Measurements from ENCODE around the gene TMCO4. TPM values are rescaled to one million over a fixed set of nuclear protein-coding genes. Genes with fewer than 3 reads are reported as not detected.

TMCO4 gene
- total RNA-seq, 1 experiment from 2014 or later = 19.7 TPM

DNA sequence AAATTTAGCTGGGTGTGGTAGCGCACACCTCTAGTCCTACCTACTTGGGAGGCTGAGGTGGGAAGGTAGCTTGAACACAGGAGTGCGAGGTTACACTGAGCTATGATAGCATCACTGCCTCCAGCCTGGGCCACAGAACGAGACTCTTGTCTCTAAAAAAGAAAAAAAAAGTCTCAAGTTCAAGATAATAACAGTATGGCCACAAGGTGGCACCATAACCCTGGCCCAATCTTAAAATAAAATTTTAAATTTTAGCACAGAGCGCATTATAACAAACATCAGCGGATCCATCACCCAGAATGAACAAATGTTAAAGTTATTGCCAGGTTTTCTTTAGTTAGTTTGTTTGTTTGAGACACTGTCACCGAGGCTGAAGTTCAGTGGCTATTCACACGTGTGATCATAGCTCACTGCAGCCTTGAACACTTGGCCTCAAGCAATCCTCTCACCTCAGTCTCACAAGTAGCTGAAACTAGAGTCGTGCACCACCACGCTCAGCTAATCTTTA, 137.9 kb downstream of the TMCO4 start:
- CTCF ChIA-PET = interaction anchor here (0.5 to 3.2 kb wide), 5 partner anchors 22 to 855 kb away, joined by 3 to 34 read pairs (median 3); no protein-coding TSS in a partner anchor
- no peaks in the 10 kb centered on the region for H3K9me3 ChIP-seq (ENCODE audit: low read length)
- POLR2A ChIA-PET (ENCODE audit: unreplicated experiment) = no interaction called here
- no peaks in the 10 kb centered on the region for H3K9me2 ChIP-seq (replicated peaks; ENCODE audit: low read length)
- no peak overlapping the region for H3K9ac ChIP-seq (ENCODE audit: low read length)
- H3F3A ChIP-seq (ENCODE audit: low read length, unreplicated experiment) = no peaks in the 10 kb centered on the region
- H3K4me3 ChIP-seq (ENCODE audit: low read length) = no peak overlapping the region
- BruUV-seq (replicated peaks) = no TSS peak
- intact Hi-C loops (cut with micrococcal nuclease) = loop anchor here (1.0 kb wide), 1 partner anchor 43 kb away; no protein-coding TSS in a partner anchor
- ATAC-seq (no peak), DNase-seq (peak; percentile 76)
- H3K4me2 ChIP-seq (ENCODE audit: low read length) = no peak overlapping the region
- H2AFZ ChIP-seq (ENCODE audit: low read length) = no peak overlapping the region
- H3K36me3 ChIP-seq (ENCODE audit: low read depth, low read length) = no peaks in the 10 kb centered on the region
- peaks cover 14% of the 10 kb centered on the region for H3K27me3 ChIP-seq (ENCODE audit: low read length)
- no peak overlapping the region for H3K27ac ChIP-seq (ENCODE audit: low read length)
- H3K4me1 ChIP-seq (ENCODE audit: insufficient read depth, low read length) = peaks cover 13% of the 10 kb centered on the region; the same call in 1 of the 2 replicates
- TF ChIP-seq, protein P1, sequence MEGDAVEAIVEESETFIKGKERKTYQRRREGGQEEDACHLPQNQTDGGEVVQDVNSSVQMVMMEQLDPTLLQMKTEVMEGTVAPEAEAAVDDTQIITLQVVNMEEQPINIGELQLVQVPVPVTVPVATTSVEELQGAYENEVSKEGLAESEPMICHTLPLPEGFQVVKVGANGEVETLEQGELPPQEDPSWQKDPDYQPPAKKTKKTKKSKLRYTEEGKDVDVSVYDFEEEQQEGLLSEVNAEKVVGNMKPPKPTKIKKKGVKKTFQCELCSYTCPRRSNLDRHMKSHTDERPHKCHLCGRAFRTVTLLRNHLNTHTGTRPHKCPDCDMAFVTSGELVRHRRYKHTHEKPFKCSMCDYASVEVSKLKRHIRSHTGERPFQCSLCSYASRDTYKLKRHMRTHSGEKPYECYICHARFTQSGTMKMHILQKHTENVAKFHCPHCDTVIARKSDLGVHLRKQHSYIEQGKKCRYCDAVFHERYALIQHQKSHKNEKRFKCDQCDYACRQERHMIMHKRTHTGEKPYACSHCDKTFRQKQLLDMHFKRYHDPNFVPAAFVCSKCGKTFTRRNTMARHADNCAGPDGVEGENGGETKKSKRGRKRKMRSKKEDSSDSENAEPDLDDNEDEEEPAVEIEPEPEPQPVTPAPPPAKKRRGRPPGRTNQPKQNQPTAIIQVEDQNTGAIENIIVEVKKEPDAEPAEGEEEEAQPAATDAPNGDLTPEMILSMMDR (conservative IDR thresholded peaks at IDR 0.05; ENCODE audit: low read depth, low read length) = peak; percentile 81
- no peak for TF ChIP-seq EZH2phosphoT487 (IDR thresholded peaks at IDR 0.05; ENCODE audit: borderline replicate concordance, low read length)
- H4K20me1 ChIP-seq (ENCODE audit: low read length) = no peaks in the 10 kb centered on the region
- no peaks in the 10 kb centered on the region for H3K79me2 ChIP-seq (ENCODE audit: low read length)

DNA sequence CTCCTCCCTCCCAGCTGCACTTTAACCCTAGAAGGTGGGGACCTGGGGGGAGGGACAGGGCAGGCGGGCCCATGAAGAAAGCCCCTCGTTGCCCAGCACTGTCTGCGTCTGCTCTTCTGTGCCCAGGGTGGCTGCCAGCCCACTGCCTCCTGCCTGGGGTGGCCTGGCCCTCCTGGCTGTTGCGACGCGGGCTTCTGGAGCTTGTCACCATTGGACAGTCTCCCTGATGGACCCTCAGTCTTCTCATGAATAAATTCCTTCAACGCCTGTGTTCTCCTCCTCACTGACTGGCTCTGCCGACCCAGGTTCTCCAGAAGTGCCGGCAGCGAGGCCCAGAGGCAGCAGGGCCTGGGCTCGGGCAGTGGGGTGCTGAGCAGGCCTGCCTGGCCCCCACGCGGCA, 141.5 kb downstream of the TMCO4 start:
- Histone ChIP-seq H3K9me2 (replicated peaks; ENCODE audit: low read length) (no peaks in the 10 kb centered on the region), H3F3A (ENCODE audit: low read length, unreplicated experiment) (no peaks in the 10 kb centered on the region), H3K79me2 (ENCODE audit: low read length) (no peaks in the 10 kb centered on the region), H3K4me2 (ENCODE audit: low read length) (no peak overlapping the region), H3K4me1 (ENCODE audit: insufficient read depth, low read length) (peaks cover 30% of the 10 kb centered on the region), H2AFZ (ENCODE audit: low read length) (no peak overlapping the region), H4K20me1 (ENCODE audit: low read length) (no peaks in the 10 kb centered on the region), H3K27ac (ENCODE audit: low read length) (no peak overlapping the region), H3K9me3 (ENCODE audit: low read length) (no peaks in the 10 kb centered on the region), H3K9ac (ENCODE audit: low read length) (no peak overlapping the region), H3K4me3 (ENCODE audit: low read length) (no peak overlapping the region), H3K36me3 (ENCODE audit: low read depth, low read length) (no peaks in the 10 kb centered on the region), H3K27me3 (ENCODE audit: low read length) (no peaks in the 10 kb centered on the region)
- TF ChIP-seq EZH2 (IDR thresholded peaks at IDR 0.05; ENCODE audit: low read length, unreplicated experiment) = no peak
- TF ChIP-seq, protein P1 (conservative IDR thresholded peaks at IDR 0.05; ENCODE audit: low read depth, low read length) = no peak
- TF ChIP-seq EZH2phosphoT487 (IDR thresholded peaks at IDR 0.05; ENCODE audit: borderline replicate concordance, low read length) = no peak
- ChIA-PET POLR2A (ENCODE audit: unreplicated experiment) (no interaction called here), CTCF (no interaction called here)
- intact Hi-C loops (cut with micrococcal nuclease) = no loop called here
- no peak for ATAC-seq
- no peak for DNase-seq
- BruUV-seq (replicated peaks) = no TSS peak

DNA sequence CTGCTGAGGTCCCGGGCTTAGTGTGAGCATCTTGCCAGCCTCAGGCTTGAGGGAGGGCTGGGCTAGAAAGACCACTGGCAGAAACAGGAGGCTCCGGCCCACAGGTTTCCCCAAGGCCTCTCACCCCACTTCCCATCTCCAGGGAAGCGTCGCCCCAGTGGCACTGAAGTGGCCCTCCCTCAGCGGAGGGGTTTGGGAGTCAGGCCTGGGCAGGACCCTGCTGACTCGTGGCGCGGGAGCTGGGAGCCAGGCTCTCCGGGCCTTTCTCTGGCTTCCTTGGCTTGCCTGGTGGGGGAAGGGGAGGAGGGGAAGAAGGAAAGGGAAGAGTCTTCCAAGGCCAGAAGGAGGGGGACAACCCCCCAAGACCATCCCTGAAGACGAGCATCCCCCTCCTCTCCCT, 142.2 kb downstream of the TMCO4 start:
- Histone ChIP-seq H3F3A (ENCODE audit: low read length, unreplicated experiment) (no peaks in the 10 kb centered on the region), H3K4me2 (ENCODE audit: low read length) (no peak overlapping the region), H3K9me3 (ENCODE audit: low read length) (no peaks in the 10 kb centered on the region), H3K36me3 (ENCODE audit: low read depth, low read length) (no peaks in the 10 kb centered on the region), H2AFZ (ENCODE audit: low read length) (no peak overlapping the region), H3K9me2 (replicated peaks; ENCODE audit: low read length) (no peaks in the 10 kb centered on the region), H3K27me3 (ENCODE audit: low read length) (no peaks in the 10 kb centered on the region), H3K79me2 (ENCODE audit: low read length) (no peaks in the 10 kb centered on the region), H3K4me1 (ENCODE audit: insufficient read depth, low read length) (peaks cover 30% of the 10 kb centered on the region), H4K20me1 (ENCODE audit: low read length) (no peaks in the 10 kb centered on the region), H3K27ac (ENCODE audit: low read length) (no peak overlapping the region), H3K9ac (ENCODE audit: low read length) (no peak overlapping the region), H3K4me3 (ENCODE audit: low read length) (no peak overlapping the region)
- TF ChIP-seq EZH2phosphoT487 (IDR thresholded peaks at IDR 0.05; ENCODE audit: borderline replicate concordance, low read length) = no peak
- TF ChIP-seq, protein P1 (conservative IDR thresholded peaks at IDR 0.05; ENCODE audit: low read depth, low read length) = no peak
- TF ChIP-seq EZH2 (IDR thresholded peaks at IDR 0.05; ENCODE audit: low read length, unreplicated experiment) = no peak
- BruUV-seq (replicated peaks) = TSS peak; percentile 73
- ChIA-PET POLR2A (ENCODE audit: unreplicated experiment) (no interaction called here), CTCF (no interaction called here)
- intact Hi-C loops (cut with micrococcal nuclease) = no loop called here
- ATAC-seq (no peak), DNase-seq (no peak)
